ENCODE measurements around the gene DIDO1. TPM values are rescaled to one million over a fixed set of nuclear protein-coding genes. Genes with fewer than 3 reads are reported as not detected.

Gene DIDO1
- total RNA-seq, 1 experiment from 2014 or later: 85.9 TPM

DNA sequence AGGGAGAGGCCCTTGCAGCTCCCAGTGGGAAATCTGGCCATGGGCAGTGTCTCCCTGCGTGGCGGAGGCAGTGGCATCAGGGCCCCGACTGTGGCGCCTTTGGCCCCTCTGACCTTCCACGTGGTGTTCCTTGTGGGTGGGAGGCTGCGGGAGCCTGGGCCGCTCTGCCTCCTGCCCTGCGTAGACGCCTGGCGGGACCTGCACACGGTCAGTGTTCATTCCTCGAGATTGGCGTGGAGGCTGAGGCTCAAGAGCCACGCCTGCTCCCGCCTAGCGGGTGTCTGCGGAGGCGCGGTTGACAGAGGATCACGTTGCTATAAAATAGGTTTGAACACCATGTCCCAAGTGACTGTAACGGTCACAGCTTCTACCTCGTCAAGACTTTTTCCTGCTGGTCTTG, 95.5 kb downstream of the DIDO1 start:
- no peaks in the 10 kb centered on the region for H3K79me1 ChIP-seq (ENCODE audit: insufficient read depth, low read depth, low read length, poor library complexity, severe bottlenecking)
- TF ChIP-seq, protein P1, sequence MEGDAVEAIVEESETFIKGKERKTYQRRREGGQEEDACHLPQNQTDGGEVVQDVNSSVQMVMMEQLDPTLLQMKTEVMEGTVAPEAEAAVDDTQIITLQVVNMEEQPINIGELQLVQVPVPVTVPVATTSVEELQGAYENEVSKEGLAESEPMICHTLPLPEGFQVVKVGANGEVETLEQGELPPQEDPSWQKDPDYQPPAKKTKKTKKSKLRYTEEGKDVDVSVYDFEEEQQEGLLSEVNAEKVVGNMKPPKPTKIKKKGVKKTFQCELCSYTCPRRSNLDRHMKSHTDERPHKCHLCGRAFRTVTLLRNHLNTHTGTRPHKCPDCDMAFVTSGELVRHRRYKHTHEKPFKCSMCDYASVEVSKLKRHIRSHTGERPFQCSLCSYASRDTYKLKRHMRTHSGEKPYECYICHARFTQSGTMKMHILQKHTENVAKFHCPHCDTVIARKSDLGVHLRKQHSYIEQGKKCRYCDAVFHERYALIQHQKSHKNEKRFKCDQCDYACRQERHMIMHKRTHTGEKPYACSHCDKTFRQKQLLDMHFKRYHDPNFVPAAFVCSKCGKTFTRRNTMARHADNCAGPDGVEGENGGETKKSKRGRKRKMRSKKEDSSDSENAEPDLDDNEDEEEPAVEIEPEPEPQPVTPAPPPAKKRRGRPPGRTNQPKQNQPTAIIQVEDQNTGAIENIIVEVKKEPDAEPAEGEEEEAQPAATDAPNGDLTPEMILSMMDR (conservative IDR thresholded peaks at IDR 0.05): no peak
- no peaks in the 10 kb centered on the region for H3K23me2 ChIP-seq (ENCODE audit: insufficient read length, low read depth, low read length, poor library complexity, severe bottlenecking)
- no peaks in the 10 kb centered on the region for H4K20me1 ChIP-seq (ENCODE audit: control insufficient read depth, insufficient read depth, insufficient read length)
- no peak overlapping the region for H3K9ac ChIP-seq (ENCODE audit: extremely low read depth, insufficient read length, low read length)
- H3K4me1 Mint-ChIP-seq: peaks cover 12 to 22% of the 10 kb centered on the region in 2 experiments
- H3K23ac ChIP-seq (ENCODE audit: insufficient read length, low read depth, low read length): no peak overlapping the region
- H3K4ac ChIP-seq (ENCODE audit: low read depth, low read length): no peak overlapping the region
- H3K4me3 Mint-ChIP-seq: no peak overlapping the region
- H3K36me3 Mint-ChIP-seq (ENCODE audit: insufficient read depth in 1 of 3, low read depth in 3 of 3): peaks cover 0 to 35% (median 19%) of the 10 kb centered on the region in 3 experiments; a peak in 4 of 7 replicates
- no peak overlapping the region; a peak in 1 of 7 replicates for H3K27ac Mint-ChIP-seq
- H4K5ac ChIP-seq (ENCODE audit: insufficient read length, low read depth, low read length): no peak overlapping the region
- 0 out of 5 replicates have a peak, but pooled peaks cover 0 to 3% of the 10 kb centered on the region in 2 experiments for H3K9me3 Mint-ChIP-seq
- WGBS (ENCODE audit: extremely low coverage, insufficient read length, low lambda C conversion rate): no CpG with 5 or more reads among the region's 22 CpGs
- H4K91ac ChIP-seq (ENCODE audit: insufficient read length, low read depth, low read length): no peak overlapping the region
- H3K79me2 ChIP-seq (ENCODE audit: insufficient read depth, low read length): no peaks in the 10 kb centered on the region
- no peak overlapping the region for H2BK120ac ChIP-seq (ENCODE audit: low read depth, low read length, poor library complexity, severe bottlenecking)
- H2AFZ ChIP-seq (ENCODE audit: low read length): no peak overlapping the region
- H3K56ac ChIP-seq (ENCODE audit: insufficient read length, low read depth, low read length): no peak overlapping the region
- peaks cover 2% of the 10 kb centered on the region; the same call in 1 of the 2 replicates for H3K4me1 ChIP-seq (ENCODE audit: insufficient read depth, low read length)
- no peak overlapping the region; the same call in 1 of the 2 replicates for H3K14ac ChIP-seq (ENCODE audit: insufficient read depth, low read length)
- no peak overlapping the region for H2BK20ac ChIP-seq (ENCODE audit: low read depth, low read length, poor library complexity, severe bottlenecking)
- no peak overlapping the region for H3K27ac ChIP-seq (ENCODE audit: insufficient read length, low read depth, low read length)
- H2BK12ac ChIP-seq (ENCODE audit: insufficient read length, low read depth, low read length): no peak overlapping the region
- no peak overlapping the region for H3T11ph ChIP-seq (ENCODE audit: low read length)
- H2AK5ac ChIP-seq (ENCODE audit: insufficient read length, low read length): no peak overlapping the region
- no peaks in the 10 kb centered on the region for H3K27me3 Mint-ChIP-seq (ENCODE audit: low read depth)
- no peak overlapping the region for H2BK5ac ChIP-seq (ENCODE audit: insufficient read length, low read length)
- no peaks in the 10 kb centered on the region for H3K27me3 ChIP-seq (ENCODE audit: insufficient read depth, low read length)
- no peak overlapping the region for H3K18ac ChIP-seq (ENCODE audit: insufficient read length, low read depth, low read length)
- H2BK15ac ChIP-seq (ENCODE audit: low read depth, low read length): no peak overlapping the region
- H3K9me3 ChIP-seq (ENCODE audit: control insufficient read depth, low read depth, low read length): no peaks in the 10 kb centered on the region
- no peak overlapping the region for H3K4me2 ChIP-seq (ENCODE audit: insufficient read depth, insufficient read length, low read length)
- DNase-seq: no peak
- H4K8ac ChIP-seq (replicated peaks; ENCODE audit: insufficient read length, low read depth, low read length): no peak overlapping the region
